RWPE2 (cell line): ENCODE results near the gene COPE.

ENCODE experiments used
- ATAC-seq: fragments of 200-7000 bp; cut with Tn5 transposase; 3 replicates; pipeline ENCODE4 v1.9.1; 2021; ENCODE audit warnings: low read depth
- DNase-seq: peaks from one replicate; pipeline ENCODE4 v3.0.0-alpha.2; 2020; ENCODE audit warnings: low spot score
- H3K27ac ChIP-seq: fragments of 450-650 bp; 2 replicates; pipeline ENCODE4 v1.5.1; 2017; ENCODE audit warnings: mild to moderate bottlenecking; ENCODE audit not compliant: poor library complexity, severe bottlenecking
- H3K27me3 ChIP-seq: fragments of 250-450 bp; sonication (Bioruptor Pico); 2 replicates; pipeline ENCODE4 v1.5.1; 2021; ENCODE audit warnings: mild to moderate bottlenecking, moderate library complexity; ENCODE audit not compliant: insufficient read depth, poor library complexity, severe bottlenecking
- H3K36me3 ChIP-seq: fragments of 250-450 bp; sonication (Bioruptor Pico); 2 replicates; pipeline ENCODE4 v1.5.1; 2020; ENCODE audit warnings: low read depth, mild to moderate bottlenecking, moderate library complexity
- H3K4me1 ChIP-seq: fragments of 250-450 bp; sonication (Bioruptor Pico); 2 replicates; pipeline ENCODE4 v1.5.1; 2021; ENCODE audit warnings: mild to moderate bottlenecking, moderate library complexity; ENCODE audit not compliant: insufficient read depth, poor library complexity, severe bottlenecking
- H3K4me3 ChIP-seq: fragments of 250-450 bp; sonication (Bioruptor Pico); 2 replicates; pipeline ENCODE4 v1.5.1; 2021; ENCODE audit warnings: mild to moderate bottlenecking, moderate library complexity; ENCODE audit not compliant: severe bottlenecking
- H3K9me3 ChIP-seq: fragments of 250-450 bp; sonication (Bioruptor Pico); 2 replicates; pipeline ENCODE4 v1.5.1; 2021; ENCODE audit warnings: mild to moderate bottlenecking, moderate library complexity; ENCODE audit not compliant: severe bottlenecking
- CTCF ChIP-seq: fragments of 450-650 bp; IDR thresholded peaks from one replicate; pipeline ENCODE4 v1.5.1; 2017; ENCODE audit warnings: mild to moderate bottlenecking, moderate library complexity; ENCODE audit not compliant: poor library complexity, severe bottlenecking

The COPE gene

GRCh38 chr19:18898081-18898606 lies 21.0 kb downstream of the COPE start:
- Histone ChIP-seq H3K9me3 (no peaks in the 10 kb centered on the region), H3K4me1 (no peaks in the 10 kb centered on the region), H3K27me3 (peaks cover 18% of the 10 kb centered on the region), H3K27ac (no peak overlapping the region), H3K36me3 (no peaks in the 10 kb centered on the region; the same call in 1 of the 2 replicates), H3K4me3 (no peak overlapping the region)
- no peak for ATAC-seq
- DNase-seq, result no peak
- no peak for TF ChIP-seq CTCF

- H3K27ac ChIP-seq, result no peak overlapping the region
These were observed 21.8 kb downstream of the COPE start for GRCh38 chr19:18897094-18898029.

GRCh38 chr19:18896421-18896841 lies 22.8 kb downstream of the COPE start:
- ATAC-seq, result peak; percentile 41; the same call in 2 of the 3 replicates
- TF ChIP-seq CTCF, result no peak
- H3K27ac ChIP-seq, result no peak overlapping the region

More at GRCh38 chr19:18897094-18898029, 21.8 kb downstream of the COPE start:
- Histone ChIP-seq H3K4me3 (no peak overlapping the region), H3K9me3 (no peaks in the 10 kb centered on the region), H3K4me1 (no peaks in the 10 kb centered on the region), H3K27me3 (peaks cover 18% of the 10 kb centered on the region), H3K36me3 (no peaks in the 10 kb centered on the region; the same call in 1 of the 2 replicates)
- ATAC-seq (no peak), DNase-seq (no peak)
- TF ChIP-seq CTCF, result no peak

GRCh38 chr19:18895824-18896341 lies 23.3 kb downstream of the COPE start, which contains the start of gene CERS1:
CERS1 (minus strand) TSS chr19:18896158; CDS start chr19:18896072, 86 bp downstream.
- no peak for DNase-seq
- H3K4me3 ChIP-seq, result peak within 1 kb of the TSS; percentile 48
- no peak for TF ChIP-seq CTCF
- H3K36me3 ChIP-seq, result no peaks in the 10 kb centered on the region; the same call in 1 of the 2 replicates
- H3K27ac ChIP-seq, result no peak within 1 kb of the TSS
- H3K9me3 ChIP-seq, result no peaks in the 10 kb centered on the region
- peaks cover 18% of the 10 kb centered on the region for H3K27me3 ChIP-seq
- H3K4me1 ChIP-seq, result no peaks in the 10 kb centered on the region
- ATAC-seq, result peak; percentile 31; the same call in 2 of the 3 replicates

More at GRCh38 chr19:18896421-18896841, 22.8 kb downstream of the COPE start:
- H3K27me3 ChIP-seq, result peaks cover 18% of the 10 kb centered on the region
- no peaks in the 10 kb centered on the region; the same call in 1 of the 2 replicates for H3K36me3 ChIP-seq
- no peak overlapping the region for H3K4me3 ChIP-seq
- H3K9me3 ChIP-seq, result no peaks in the 10 kb centered on the region
- DNase-seq, result no peak
- H3K4me1 ChIP-seq, result no peaks in the 10 kb centered on the region
